Fibroblast of peridontal ligament (primary cell): Measurements from ENCODE around the gene DIDO1.

Source experiments
- DNase-seq: peaks from one replicate; pipeline ENCODE4 v3.0.0-alpha.2; 2010; ENCODE audit errors: extremely low read depth

The DIDO1 gene

DNA sequence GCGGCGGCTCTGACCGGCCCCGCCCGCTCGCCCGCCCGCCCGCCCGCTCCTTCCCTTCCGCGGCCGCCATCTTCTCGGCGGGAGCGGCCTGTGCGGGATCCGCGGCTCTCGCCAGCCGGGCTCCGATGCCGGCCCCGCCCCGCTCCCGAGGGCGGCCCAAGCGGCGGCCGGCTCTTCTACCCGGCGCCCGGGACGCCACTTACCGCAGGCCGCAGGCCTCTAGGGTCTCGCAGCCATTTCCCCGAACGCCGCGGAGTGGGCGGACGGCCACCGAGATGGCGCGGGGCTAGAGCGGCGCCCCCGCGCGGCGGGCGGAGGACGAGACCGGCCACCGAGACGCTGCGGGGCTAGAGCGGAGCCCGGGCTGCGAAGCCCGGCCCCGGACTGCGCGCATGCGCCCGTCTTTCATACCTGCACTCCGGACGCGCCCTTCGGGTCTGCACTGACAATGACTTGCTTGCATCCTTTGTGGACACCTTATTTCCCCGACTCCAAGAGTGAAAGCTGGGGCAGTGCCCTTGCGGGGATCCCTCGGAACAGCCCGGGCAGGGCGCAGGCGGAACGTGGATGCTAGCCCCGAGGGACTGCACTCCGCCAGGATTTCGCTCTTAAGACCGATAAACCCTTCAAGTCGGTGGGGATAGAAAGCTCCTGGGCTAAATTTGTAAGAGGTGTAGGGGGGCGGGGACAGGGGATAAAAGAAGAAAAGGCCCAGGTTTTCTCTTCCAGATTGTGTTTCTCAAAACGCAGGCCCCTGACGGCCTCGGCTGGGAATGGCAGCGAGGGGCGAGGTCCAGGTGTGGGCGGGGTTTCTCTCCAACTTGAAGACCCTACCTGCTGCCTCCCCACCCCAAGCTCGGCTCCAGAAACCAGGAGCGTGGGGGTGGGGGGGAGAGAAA, at the start of gene DIDO1:
DIDO1 (minus strand) TSS at position 277 of the 899 bp plus-strand sequence.
- peak; percentile 71 for DNase-seq

DNA sequence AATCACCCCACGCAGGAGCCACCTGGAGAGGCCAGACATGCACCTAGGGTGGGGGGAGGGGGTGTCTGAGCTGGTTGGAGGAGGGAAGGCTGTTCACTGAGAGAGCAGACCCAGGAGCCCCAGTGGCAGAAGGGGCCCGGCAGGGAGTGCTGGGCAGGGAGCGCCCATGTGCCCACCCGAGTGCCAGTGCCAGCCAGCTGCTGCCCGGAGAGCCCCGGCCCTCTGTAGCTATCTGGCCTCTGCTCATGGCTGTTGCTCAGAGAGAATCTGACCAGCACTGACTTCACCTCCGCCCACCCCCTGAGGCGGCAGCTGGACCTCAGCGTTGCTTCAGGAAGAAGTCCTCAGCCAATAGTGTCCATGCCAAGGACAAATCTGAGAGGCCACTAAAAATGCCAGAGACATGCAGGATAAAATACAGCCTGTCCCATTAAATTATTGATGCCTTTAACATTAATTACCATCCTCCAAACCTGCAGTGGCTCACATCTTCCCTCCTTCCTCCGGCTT, 49.0 kb upstream of the DIDO1 start:
- DNase-seq = no peak

DNA sequence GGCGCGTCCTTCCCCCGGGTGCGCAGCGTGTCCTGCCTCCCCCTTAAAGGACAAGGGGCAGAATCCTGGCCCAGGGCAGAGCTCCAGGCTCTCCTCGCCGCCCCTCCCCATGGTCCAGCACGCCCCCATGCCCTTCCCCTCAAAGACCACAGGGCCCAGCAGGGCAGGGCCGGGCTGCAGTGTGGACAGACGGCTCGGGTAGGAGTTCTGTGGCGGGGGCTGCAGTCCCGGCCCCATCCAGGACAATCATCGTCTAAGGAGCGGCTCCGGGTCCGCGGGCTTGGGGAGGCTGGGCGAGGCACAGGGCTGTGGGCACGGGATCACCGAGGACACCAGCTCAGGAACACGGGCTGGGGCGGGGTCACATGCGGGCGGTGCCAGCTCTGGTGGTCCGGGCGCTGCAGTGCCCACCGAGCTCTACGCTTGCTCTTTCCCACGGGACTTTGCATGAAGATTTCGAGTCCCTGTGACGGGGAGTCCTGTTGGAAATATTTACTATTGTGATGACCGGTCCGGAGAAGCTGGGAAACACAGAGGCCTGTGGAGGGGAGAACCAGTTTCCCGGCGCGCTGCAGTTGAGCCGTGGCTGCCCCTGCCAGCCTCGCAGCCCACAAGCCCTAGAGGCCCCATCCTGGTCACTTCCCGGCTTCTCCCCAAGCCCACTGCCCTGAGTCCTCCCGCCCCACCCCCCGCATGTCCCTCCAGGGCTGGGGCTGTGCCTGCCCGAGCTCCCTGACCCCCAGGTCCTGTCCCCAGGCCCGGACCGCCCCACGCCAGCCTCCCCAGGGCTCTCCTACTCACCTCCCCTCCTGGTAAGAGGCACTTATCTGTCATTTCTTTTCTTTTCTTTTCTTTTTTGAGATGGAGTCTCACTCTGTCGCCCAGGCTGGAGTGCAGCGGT, 46.8 kb upstream of the DIDO1 start:
- no peak for DNase-seq

DNA sequence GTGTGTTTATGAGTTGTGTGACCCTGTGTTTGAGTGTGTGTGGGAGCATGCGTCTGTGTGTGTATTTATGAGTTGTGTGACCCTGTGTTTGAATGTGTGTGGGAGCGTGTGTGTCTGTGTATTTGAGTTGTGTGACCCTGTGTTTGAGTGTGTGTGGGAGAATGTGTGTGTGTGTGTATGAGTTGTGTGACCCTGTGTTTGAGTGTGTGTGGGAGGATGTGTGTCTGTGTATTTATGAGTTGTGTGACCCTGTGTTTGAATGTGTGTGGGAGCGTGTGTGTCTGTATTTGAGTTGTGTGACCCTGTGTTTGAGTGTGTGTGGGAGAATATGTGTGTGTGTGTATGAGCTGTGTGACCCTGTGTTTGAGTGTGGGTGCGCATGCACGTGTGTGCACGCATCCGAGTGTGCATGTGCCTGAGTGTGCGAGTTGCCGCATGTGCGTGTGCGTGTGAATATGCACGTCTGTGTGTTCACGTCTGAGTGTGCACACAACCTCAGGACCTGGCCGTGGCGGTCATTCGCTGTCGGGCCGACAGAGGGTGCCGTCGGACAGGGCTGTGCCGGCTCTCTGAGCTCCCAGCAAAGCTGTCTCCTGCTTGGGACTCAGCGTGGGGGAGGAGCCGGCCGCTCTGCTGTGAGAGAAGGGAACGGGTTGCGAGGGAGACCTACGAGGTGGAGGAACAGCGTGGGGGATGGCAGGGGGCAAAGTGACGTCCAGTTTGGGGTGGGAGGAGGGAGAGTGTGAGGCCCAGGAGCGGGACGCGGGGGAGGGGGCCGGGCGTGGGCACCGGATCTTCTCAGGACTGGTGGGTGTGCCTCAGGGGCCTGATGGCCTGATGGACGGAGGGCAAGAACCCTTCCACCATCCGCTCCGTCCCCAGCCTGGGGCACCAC, 45.9 kb upstream of the DIDO1 start:
- peak; percentile 65 for DNase-seq

DNA sequence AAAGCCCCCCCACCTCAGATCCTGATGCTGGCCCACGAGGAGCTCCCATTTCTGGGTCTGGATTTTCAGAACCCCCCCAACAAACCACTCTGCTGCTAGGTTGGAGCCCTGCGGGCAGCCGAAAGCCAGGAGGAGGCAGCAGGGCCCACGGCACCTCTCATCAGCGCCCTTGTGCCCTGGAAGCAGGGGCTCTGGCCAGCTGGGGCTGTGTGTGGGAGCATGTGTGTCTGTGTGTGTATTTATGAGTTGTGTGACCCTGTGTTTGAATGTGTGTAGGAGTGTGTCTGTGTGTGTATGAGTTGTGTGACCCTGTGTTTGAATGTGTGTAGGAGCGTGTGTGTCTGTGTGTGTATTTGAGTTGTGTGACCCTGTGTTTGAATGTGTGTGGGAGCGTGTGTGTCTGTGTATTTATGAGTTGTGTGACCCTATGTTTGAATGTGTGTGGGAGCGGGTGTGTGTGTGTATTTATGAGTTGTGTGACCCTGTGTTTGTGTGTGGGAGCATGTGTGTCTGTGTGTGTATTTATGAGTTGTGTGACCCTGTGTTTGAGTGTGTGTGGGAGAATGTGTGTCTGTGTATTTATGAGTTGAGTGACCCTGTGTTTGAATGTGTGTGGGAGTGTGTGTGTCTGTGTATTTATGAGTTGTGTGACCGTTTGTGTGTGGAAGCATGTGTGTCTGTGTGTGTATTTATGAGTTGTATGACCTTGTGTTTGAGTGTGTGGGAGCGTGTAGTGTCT, 45.1 kb upstream of the DIDO1 start:
- DNase-seq = no peak

DNA sequence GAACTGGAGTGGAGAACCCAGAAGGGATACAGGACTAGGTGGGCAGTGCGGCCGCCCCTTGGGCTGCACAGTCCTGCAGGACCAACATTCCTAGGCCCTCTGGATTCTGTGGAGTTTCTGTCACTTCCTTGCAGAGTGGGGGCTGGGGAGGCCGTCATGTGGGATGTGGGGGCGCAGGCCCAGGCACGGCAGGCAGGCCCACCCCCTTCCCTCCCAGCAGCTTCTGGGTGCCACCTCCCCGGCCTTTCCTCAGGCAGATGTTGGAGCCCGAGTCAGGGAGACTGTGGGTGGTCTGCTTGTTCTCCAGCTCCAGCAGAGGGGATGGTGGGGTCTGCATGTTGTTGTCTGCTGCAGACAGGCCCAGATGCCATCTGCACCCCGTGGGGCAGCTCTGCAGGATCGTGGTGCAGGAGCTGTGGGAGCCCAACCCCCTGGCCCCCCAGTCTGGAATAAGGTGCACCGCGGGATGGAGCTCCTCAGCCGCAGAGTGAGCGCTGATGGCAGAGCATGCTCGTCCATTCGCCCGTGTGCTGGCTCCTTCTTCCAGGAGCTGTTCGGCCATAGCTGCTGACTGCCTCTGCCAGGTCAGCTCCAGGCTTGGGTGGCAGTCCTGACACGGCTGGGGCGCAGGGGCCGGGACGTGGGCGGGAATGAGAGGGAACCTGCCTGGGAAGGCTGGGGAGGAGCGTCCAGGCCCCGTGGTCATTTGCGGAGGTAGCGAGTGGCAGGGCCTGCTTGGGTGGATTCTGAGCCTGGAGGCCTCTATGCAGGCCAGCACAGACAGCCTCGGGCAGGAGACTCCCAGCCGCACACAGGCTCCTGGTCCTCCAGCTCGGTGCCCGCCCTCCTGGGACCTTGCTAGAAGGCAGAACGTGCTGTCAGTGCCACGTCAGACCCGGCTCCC, 44.3 kb upstream of the DIDO1 start:
- no peak for DNase-seq

DNA sequence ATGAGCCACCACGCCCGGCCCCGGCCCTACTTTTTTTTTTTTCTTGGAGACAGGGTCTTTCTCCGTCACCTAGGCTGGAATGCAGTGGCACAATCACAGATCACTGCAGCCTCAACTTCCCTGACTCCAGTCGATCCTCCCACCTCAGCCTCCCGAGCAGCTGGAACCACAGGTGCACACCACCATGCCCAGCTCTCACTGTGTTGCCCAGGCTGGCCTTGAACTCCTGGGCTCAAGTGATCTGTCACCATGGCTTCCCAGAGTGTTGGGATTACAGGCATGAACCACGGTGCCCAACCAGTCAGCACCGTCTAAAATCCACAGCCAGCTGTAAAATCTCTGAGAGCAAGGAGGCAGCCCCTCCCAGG, 43.6 kb upstream of the DIDO1 start:
- no peak for DNase-seq

DNA sequence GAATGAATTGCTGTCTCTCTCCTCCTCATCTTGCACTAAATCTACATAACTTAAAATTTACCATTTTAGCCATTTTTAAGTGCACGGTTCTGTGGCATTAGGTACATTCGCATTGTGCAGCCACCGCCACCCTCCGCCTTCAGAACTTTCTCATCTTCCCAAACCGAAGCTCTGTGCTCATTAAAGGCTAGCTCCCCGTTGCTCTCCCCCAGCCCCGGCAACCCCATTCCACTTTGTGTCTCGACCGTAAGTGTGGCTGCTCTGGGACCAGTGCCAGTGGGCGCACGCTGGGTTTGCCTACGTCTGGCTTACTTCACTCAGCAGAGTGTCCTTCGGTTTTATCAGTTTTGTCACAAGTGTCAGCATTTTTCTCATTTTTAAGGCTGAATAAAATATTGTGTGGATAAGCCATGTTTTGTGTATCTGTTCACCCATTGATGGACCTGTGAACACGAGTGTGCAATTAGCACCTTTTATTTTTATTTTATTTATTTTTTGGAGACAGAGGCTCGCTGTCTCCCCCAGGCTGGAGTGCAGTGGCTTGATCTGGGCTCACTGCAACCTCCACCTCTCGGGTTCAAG, 43.0 kb upstream of the DIDO1 start:
- no peak for DNase-seq

DNA sequence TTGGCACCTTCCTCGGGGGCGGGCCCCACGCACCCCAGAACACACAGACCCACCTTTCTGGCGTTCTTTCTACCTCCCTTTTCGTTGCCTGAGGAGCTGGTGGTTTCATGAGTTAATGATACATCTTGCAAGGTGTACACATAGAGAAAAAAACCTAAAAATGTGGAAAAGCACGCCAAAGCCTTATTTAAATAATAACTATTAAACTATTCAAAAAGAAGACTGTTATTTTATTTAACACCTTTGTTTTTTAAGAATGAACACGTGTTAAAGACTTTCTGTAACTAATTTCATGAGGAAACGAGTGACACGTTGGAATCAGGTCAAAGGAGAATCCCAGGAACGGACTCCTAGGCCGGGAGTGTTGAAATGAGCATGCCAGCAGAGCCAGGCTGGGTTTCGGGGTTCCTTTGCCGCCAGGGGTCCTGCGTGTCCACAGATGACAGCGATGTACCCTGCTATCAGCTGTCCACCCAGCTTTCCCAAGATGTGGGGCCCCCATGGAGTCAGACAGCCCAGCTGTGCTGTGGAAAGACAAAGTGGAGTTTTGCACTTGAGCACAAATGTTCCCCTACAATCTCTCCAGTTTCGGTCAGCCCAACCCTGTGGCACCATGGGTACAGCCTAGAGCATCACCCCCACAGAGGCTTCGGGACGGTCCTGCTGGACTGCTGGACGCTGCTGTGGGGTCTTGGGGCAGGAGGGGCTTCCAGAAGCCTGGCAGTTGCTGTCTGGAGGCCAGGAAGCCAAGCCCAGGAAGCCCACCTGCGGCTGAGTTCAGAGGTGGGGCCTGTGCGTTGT, 42.3 kb upstream of the DIDO1 start:
- no peak for DNase-seq

DNA sequence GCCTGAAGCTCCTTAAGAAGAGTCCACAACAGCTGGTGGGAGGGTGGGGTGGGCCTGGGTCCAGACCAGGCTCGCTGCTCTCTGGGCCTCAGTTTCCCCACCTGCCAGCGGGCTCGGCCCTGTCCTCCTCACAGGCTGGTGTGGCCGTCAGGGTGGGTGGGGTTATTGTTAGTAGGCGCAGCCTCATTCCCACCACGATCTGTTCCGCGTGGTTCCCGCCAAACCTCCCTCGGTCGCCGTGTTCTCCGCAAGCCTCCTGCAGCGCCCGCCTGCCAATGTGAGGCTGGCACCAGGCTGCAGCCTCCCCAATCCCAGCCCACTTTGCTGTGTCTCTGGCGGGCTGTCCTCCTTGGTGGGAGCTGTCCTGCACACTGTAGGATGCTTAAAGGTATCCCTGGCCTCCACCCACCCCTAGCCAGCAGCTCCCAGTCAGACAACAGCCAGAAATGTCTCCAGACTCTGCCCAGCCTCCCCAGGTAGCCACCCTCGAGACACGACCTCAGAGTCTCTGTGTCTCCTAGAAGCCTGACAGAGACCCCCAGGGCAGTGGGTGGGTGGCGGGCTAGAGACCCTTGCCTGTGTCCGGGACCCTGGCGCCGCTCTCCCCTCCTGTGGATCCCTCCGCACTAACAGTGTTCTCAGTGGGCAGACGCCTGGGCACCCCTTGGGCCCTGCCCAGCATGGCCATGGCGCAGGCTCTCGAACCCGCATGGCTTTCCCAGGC, 41.5 kb upstream of the DIDO1 start:
- DNase-seq = no peak

DNA sequence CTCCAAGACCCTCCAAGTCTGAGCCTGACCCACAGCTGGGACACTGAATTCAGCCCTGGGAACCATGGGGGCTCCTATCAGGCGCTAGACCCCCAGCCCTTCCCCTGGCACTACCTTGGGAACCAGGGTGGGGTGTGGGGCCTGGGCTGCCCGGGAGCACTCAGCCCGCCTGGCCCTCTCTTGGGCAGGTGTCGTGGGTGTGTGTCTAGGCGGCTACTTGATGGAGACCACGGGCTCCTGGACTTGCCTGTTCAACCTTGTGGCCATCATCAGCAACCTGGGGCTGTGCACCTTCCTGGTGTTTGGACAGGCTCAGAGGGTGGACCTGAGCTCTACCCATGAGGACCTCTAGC, 40.8 kb upstream of the DIDO1 start:
- no peak for DNase-seq

DNA sequence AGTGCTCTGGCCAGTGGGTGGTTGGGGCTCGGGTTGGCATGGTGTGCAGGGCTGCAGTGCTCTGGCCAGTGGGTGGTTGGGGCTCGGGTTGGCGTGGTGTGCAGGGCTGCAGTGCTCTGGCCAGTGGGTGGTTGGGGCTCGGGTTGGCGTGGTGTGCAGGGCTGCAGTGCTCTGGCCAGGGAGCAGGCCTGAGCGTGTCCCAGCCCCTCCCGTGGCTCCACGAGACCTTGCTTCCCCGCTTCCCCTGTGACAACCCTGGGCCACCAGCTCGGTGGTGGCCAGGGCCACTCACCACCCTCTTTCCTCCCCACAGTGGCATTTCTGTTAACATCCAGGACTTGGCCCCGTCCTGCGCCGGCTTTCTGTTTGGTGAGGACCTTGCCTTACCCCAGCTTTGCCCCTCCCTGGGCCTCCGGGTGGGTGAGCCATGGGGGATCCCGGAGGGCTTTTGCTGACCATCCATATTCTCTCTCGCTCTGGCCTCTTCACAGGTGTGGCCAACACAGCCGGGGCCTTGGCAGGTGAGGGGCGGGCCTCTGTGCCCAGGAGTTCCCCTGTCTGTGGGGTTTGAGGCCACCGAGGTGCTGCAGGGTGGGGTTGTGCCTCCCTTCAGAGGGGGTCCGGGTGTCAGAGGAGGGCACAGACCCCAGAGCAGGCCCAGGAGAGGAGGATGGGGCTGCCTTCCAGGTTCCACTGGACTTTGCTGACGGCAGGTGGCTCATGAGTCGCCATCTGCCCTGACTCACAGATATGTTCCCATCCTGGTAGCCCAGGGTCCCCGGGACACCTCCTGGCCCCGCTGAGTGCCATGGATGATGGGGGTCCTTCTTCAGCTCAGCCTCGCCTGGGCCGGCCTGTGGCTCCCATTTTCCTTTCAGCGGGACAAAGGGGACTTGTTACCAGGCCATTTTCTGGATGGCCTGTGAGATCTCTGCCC, 40.2 kb upstream of the DIDO1 start:
- no peak for DNase-seq

DNA sequence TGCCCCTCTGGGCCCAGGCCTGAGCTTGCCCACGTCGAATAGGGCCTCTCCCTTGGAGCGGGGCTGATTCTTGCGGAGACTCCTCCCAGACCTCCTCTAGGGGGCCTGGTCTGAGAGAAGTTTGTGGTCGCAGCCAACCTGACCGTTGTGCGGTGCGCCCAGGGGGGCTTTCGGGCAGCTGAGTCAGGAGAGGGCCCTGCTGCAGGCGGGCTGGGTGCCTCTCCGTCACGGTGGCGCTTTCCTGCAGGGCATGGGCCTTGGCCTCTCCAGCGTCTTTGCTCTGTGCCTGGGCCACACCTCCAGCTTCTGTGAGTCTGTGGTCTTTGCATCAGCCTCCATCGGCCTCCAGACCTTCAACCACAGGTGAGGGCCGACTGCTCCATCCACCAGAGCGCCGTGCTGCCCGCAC, 39.1 kb upstream of the DIDO1 start:
- no peak for DNase-seq

DNA sequence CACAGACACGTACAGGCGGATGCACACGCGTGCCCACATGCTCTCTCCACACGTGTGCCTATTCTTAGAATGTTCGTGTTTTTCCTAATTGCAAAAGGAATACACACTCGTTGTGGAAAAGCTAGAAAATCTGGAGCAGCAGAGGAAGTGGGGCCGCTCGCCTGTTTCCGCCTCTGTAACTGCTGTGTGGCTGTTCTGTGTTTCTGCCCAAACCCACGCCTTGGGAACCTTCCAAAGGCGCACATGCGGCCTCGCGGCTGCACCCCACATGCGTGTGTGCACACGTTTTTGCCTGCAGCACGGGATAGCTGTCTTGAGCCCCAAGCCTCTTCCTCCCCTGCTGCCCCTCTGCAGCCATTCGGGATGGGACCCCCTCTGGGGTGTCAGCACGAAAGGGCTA, 38.4 kb upstream of the DIDO1 start:
- DNase-seq = no peak

DNA sequence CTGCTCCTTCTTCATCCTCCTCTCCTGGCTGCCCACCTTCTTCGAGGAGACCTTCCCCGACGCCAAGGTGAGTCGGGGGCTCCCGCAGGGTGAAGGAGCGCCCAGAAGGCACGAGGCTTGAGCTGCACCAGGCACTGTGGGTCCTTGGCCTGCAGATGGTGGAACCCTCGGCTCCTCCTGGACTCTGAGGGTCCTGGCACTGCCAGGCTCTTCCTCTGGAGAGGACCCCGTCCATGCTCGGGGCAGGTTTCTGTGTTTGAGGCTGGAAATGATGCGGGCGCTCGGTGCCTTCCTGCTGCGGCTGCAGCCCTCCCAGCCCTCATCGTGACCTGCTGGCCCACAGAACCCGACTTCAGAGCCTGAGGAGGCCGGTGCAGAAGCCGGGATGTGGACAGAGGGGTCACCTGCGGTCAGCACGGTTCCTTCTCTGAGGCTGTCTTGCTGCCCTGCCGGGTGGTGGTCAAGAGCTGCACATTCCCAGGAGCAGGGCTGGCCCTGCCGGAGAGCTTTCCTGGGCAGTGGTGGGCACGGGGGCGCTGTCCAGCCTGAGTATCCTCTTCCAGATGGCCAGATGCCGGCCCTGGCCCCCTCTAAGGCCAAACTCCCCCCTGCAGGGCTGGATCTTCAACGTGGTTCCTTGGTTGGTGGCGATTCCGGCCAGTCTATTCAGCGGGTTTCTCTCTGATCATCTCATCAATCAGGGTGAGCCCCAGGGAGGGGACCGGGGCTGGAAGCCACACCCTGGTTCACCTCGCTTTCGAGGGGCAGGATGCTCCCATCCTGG, 37.5 kb upstream of the DIDO1 start:
- DNase-seq = no peak
